ENCODE data around the gene EXPH5.

The EXPH5 gene

GRCh38 chr11:108558222-108558621, 35.3 kb downstream of the EXPH5 start:
- TF ChIP-seq, protein P1, sequence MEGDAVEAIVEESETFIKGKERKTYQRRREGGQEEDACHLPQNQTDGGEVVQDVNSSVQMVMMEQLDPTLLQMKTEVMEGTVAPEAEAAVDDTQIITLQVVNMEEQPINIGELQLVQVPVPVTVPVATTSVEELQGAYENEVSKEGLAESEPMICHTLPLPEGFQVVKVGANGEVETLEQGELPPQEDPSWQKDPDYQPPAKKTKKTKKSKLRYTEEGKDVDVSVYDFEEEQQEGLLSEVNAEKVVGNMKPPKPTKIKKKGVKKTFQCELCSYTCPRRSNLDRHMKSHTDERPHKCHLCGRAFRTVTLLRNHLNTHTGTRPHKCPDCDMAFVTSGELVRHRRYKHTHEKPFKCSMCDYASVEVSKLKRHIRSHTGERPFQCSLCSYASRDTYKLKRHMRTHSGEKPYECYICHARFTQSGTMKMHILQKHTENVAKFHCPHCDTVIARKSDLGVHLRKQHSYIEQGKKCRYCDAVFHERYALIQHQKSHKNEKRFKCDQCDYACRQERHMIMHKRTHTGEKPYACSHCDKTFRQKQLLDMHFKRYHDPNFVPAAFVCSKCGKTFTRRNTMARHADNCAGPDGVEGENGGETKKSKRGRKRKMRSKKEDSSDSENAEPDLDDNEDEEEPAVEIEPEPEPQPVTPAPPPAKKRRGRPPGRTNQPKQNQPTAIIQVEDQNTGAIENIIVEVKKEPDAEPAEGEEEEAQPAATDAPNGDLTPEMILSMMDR (conservative IDR thresholded peaks at IDR 0.05; ENCODE audit: low read depth, low read length) = no peak
- no peak overlapping the region for H3K4me3 ChIP-seq (ENCODE audit: low read depth, low read length)
- DNase-seq (ENCODE audit: low read depth) = no peak

DNA sequence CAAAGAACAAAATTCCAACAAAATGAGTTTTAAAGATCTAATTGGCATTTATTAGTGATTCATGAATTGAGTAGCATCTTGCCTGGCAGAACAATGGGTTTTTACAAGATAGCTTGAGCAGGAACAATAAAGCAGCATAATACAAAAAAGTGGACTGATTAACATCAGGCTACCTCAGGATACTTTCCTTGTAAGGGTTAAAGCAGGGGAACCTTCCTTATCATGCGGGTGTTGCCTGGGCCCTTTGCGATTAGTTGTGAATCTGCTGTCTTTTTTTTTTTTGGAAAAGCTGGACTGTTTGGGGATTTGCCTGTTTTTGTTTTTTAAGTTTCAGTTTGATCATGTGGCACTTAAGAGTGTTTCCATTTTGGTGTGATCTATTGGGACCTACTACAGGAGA, 37.5 kb downstream of the EXPH5 start:
- TF ChIP-seq, protein P1 (conservative IDR thresholded peaks at IDR 0.05; ENCODE audit: low read depth, low read length) = no peak
- no peak for DNase-seq (ENCODE audit: low read depth)
- no peak overlapping the region for H3K4me3 ChIP-seq (ENCODE audit: low read depth, low read length)

DNA sequence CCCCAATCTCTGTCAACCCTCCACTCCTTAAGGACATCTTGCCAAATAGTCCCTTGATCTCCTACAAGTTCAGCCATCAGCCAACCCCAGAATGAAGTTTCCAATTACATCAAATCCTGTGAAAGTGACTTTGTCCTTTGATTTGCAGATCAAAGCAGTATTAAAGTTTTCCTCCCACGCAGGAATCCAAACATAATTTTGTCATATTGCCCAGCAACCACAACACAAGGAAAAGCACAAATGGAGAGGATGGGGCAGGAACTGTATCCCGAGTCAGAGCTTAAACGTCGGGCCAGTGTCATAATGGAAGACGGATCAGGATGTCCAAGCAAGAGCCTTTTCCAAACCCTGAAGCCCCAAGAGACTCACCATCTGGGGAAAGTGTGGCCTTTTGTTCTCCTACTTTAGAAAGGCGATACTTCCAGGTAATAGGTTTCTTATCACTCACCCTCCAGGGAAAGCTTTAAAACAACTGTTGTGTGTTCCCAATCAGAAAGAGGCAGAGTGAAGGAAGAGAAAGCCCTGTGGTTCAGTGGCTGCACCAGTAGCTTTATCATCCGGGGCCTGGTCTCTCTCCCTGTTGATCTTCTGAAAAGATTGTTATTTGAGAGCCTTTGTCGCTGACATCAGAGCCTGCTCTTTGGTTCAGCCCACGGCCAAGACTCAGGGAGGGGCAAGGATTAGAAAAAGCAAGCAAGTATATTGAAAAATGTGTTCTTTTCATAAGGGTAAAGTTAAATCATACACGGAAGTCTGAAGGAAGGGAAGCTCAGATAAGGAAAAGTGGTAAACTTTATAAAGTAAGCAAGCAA, 41.7 kb downstream of the EXPH5 start:
- peak overlapping the region; percentile 14 for H3K4me3 ChIP-seq (ENCODE audit: low read depth, low read length)
- TF ChIP-seq, protein P1 (conservative IDR thresholded peaks at IDR 0.05; ENCODE audit: low read depth, low read length) = no peak
- peak; percentile 67 for DNase-seq (ENCODE audit: low read depth)

DNA sequence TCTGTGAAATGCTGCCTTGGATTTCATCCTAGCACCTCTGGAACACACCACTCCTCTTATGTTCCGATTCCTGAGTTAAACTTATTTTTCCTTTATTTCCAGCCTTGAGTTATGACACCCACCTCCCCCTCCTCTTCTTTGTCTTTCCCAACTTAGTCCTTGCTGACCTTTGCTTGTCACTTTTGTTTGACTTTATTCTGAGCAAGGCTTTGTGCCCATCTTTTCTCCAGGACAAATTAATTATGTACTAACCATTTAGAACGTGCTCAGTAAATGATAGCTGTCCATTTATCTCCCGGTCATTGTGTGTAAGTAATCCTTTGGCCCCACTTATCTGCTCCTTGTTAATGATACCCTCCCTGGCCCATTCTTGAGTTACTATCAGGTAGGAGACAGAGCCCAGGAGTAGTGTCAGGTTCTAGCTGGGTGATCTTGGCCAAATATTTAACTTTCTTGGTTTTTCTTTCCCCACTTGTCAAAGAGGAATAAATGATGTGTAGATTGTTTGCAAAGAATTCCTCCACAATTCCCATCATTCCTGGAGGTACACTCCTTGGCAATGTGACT, 44.2 kb downstream of the EXPH5 start:
- TF ChIP-seq, protein P1 (conservative IDR thresholded peaks at IDR 0.05; ENCODE audit: low read depth, low read length) = no peak
- H3K4me3 ChIP-seq (ENCODE audit: low read depth, low read length) = no peak overlapping the region
- DNase-seq (ENCODE audit: low read depth) = no peak

DNA sequence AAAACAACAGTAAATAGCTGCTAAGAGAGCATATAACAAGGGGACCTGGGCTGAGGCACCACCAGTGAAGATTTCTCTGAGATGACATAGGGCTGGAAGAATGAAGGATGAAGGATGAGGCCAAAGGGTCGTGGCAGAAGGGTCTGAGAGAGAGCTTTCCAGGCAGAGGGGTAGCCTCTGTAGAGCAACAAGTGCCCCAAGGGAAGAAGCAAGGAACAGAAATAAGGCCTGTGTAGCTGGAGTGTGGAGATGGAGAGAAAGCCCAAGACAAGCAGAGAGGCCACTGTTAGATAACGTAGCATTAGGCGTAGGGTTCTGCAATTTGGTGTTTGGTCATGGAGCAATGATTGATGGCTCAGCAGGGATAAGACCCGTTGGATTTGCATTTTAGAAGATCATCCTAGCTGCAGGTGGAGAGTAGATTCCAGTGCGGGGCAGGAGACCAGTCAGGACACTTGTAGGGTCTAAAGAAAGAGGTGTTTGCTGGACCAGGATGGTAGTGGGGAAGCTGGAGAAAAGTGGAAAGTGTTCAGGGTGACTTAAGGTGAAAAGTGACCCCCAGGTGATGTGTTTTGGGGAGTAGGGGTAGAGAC, 47.6 kb downstream of the EXPH5 start:
- no peak for DNase-seq (ENCODE audit: low read depth)
- H3K4me3 ChIP-seq (ENCODE audit: low read depth, low read length) = no peak overlapping the region
- TF ChIP-seq, protein P1 (conservative IDR thresholded peaks at IDR 0.05; ENCODE audit: low read depth, low read length) = no peak

GRCh38 chr11:108543316-108543964, 50.1 kb downstream of the EXPH5 start:
- no peak for DNase-seq (ENCODE audit: low read depth)
- TF ChIP-seq, protein P1 (conservative IDR thresholded peaks at IDR 0.05; ENCODE audit: low read depth, low read length) = no peak
- H3K4me3 ChIP-seq (ENCODE audit: low read depth, low read length) = no peak overlapping the region
